Gastrocnemius medialis (tissue), 4 donors: ENCODE results near the gene PDE3B.

ENCODE experiments used
- CTCF ChIP-seq, 5 experiments: fragments of 450-650 bp in 3 of 5; fragments of 200-600 bp in 2 of 5; sonication (generic) in 2 of 5; IDR thresholded peaks in 4 of 5; conservative IDR thresholded peaks in 1 of 5; 1 replicate in 4 of 5; 2 replicates in 1 of 5; pipeline ENCODE4 v1.5.1; 2016 to 2019; ENCODE audit warnings: antibody characterized with exemption in 5 of 5, mild to moderate bottlenecking in 3 of 5, moderate library complexity in 3 of 5
- POLR2A ChIP-seq, 2 donors: fragments of 450-650 bp; IDR thresholded peaks; one replicate each; pipeline ENCODE4 v1.6.1; 2017; ENCODE audit warnings: antibody characterized with exemption in 2 of 2, mild to moderate bottlenecking in 2 of 2, moderate library complexity in 2 of 2

GRCh38 chr11:14751975-14752407 is 108.4 kb downstream of the PDE3B start:
- TF ChIP-seq CTCF (IDR thresholded peaks at IDR 0.05 in 4 of 5, conservative IDR thresholded peaks at IDR 0.05 in 1 of 5) (no peak), POLR2A (IDR thresholded peaks at IDR 0.05) (no peak)
